Neural crest cell (in vitro differentiated cells): Measurements from ENCODE around the gene CLN5. TPM values are rescaled to one million over a fixed set of nuclear protein-coding genes. Genes with fewer than 3 reads are reported as not detected.
A peak's percentile ranks its signal among the peaks of the same experiment; 100 is the strongest.
"Not testable (repeated sequence)": the region's sequence is repeated elsewhere in the genome, so short reads cannot be mapped to it uniquely, and the experiment has no call there.

Source experiments
- DNase-seq: peaks from one replicate; pipeline ENCODE4 v3.0.0; 2021; ENCODE audit warnings: low read depth, mixed read lengths, low spot score
- H3K27ac Mint-ChIP-seq: one replicate; pipeline ENCODE4 v1.8.0; 2021; ENCODE audit warnings: mild to moderate bottlenecking, mixed read lengths; ENCODE audit not compliant: unreplicated experiment
- H3K27me3 Mint-ChIP-seq: 2 replicates; pipeline ENCODE4 v1.8.0; 2021; ENCODE audit warnings: low read depth, mild to moderate bottlenecking, mixed read lengths
- H3K36me3 Mint-ChIP-seq: 2 replicates; pipeline ENCODE4 v1.8.0; 2021; ENCODE audit warnings: low read depth, mild to moderate bottlenecking, mixed read lengths
- H3K4me1 Mint-ChIP-seq: 2 replicates; pipeline ENCODE4 v1.8.0; 2021; ENCODE audit warnings: mixed read lengths
- H3K4me3 Mint-ChIP-seq: one replicate; pipeline ENCODE4 v1.8.0; 2021; ENCODE audit warnings: mild to moderate bottlenecking, mixed read lengths
- H3K9me3 Mint-ChIP-seq: 2 replicates; pipeline ENCODE4 v1.8.0; 2021; ENCODE audit warnings: mixed read lengths
- CTCF ChIP-seq: fragments of 200-600 bp; sonication (generic); conservative IDR thresholded peaks from 2 replicates; pipeline ENCODE4 v1.5.0; 2021; ENCODE audit warnings: antibody characterized with exemption, mild to moderate bottlenecking
- total RNA-seq: library from RNA; stranded (reverse); gene quantifications from 2 replicates; pipeline ENCODE4 v1.2.1, GENCODE V29; 2021

Gene CLN5
- total RNA-seq, 1 donor from 2014 or later, result 17.3 TPM

GRCh38 chr13:77000475-77000874 lies 8.6 kb downstream of the CLN5 start:
- Mint-ChIP-seq H3K27ac (no peak overlapping the region), H3K4me1 (no peaks in the 10 kb centered on the region), H3K9me3 (no peaks in the 10 kb centered on the region), H3K36me3 (peaks cover 19% of the 10 kb centered on the region), H3K4me3 (no peak overlapping the region), H3K27me3 (no peaks in the 10 kb centered on the region)
- no peak for DNase-seq
- TF ChIP-seq CTCF, result no peak

GRCh38 chr13:77001540-77001939 lies 9.7 kb downstream of the CLN5 start:
- Mint-ChIP-seq H3K36me3 (peaks cover 16% of the 10 kb centered on the region), H3K9me3 (no peaks in the 10 kb centered on the region), H3K4me1 (no peaks in the 10 kb centered on the region), H3K4me3 (no peak overlapping the region), H3K27ac (no peak overlapping the region), H3K27me3 (no peaks in the 10 kb centered on the region)
- no peak for TF ChIP-seq CTCF
- DNase-seq, result no peak

- no peak for TF ChIP-seq CTCF
- H3K4me3 Mint-ChIP-seq, result no peak overlapping the region
- no peaks in the 10 kb centered on the region for H3K27me3 Mint-ChIP-seq
- H3K9me3 Mint-ChIP-seq, result no peaks in the 10 kb centered on the region
- DNase-seq, result no peak
- peaks cover 13% of the 10 kb centered on the region for H3K36me3 Mint-ChIP-seq
- no peak overlapping the region for H3K27ac Mint-ChIP-seq
- no peaks in the 10 kb centered on the region for H3K4me1 Mint-ChIP-seq
These were observed 10.2 kb downstream of the CLN5 start for GRCh38 chr13:77001963-77002587.

GRCh38 chr13:77002590-77003190 lies 10.8 kb downstream of the CLN5 start:
- no peaks in the 10 kb centered on the region for H3K4me1 Mint-ChIP-seq
- no peaks in the 10 kb centered on the region for H3K9me3 Mint-ChIP-seq
- peak; percentile 69 for TF ChIP-seq CTCF
- H3K4me3 Mint-ChIP-seq, result no peak overlapping the region
- no peak overlapping the region for H3K27ac Mint-ChIP-seq
- H3K27me3 Mint-ChIP-seq, result no peaks in the 10 kb centered on the region
- peaks cover 13% of the 10 kb centered on the region for H3K36me3 Mint-ChIP-seq
- DNase-seq, result no peak

- not testable (repeated sequence) for H3K4me3 Mint-ChIP-seq, H3K4me1 Mint-ChIP-seq, DNase-seq, H3K27me3 Mint-ChIP-seq, H3K27ac Mint-ChIP-seq, H3K9me3 Mint-ChIP-seq
- H3K36me3 Mint-ChIP-seq, result peaks cover 16% of the 10 kb centered on the region
These were observed 16.5 kb downstream of the CLN5 start for GRCh38 chr13:77008337-77008736.

GRCh38 chr13:77009011-77009410 lies 17.1 kb downstream of the CLN5 start:
- H3K4me3 Mint-ChIP-seq, result no peak overlapping the region
- H3K4me1 Mint-ChIP-seq, result no peaks in the 10 kb centered on the region
- peaks cover 23% of the 10 kb centered on the region for H3K36me3 Mint-ChIP-seq
- no peaks in the 10 kb centered on the region for H3K9me3 Mint-ChIP-seq
- no peak for TF ChIP-seq CTCF
- no peak for DNase-seq
- H3K27ac Mint-ChIP-seq, result no peak overlapping the region
- H3K27me3 Mint-ChIP-seq, result no peaks in the 10 kb centered on the region

- not testable (repeated sequence) for H3K27me3 Mint-ChIP-seq, DNase-seq, H3K9me3 Mint-ChIP-seq, H3K4me1 Mint-ChIP-seq, H3K4me3 Mint-ChIP-seq, H3K27ac Mint-ChIP-seq
- peaks cover 24% of the 10 kb centered on the region for H3K36me3 Mint-ChIP-seq
These were observed 17.8 kb downstream of the CLN5 start for GRCh38 chr13:77009719-77010118.
